ENCODE measurements around the gene LSM4. TPM values are rescaled to one million over a fixed set of nuclear protein-coding genes. Genes with fewer than 3 reads are reported as not detected.
A peak's percentile ranks its signal among the peaks of the same experiment; 100 is the strongest.

LSM4 gene
- total and polyA plus RNA-seq, 2 of the 13 experiments (the other 11 are each of a cell fraction or from before 2014, with no cell fraction given): 65.8 to 166 TPM

DNA sequence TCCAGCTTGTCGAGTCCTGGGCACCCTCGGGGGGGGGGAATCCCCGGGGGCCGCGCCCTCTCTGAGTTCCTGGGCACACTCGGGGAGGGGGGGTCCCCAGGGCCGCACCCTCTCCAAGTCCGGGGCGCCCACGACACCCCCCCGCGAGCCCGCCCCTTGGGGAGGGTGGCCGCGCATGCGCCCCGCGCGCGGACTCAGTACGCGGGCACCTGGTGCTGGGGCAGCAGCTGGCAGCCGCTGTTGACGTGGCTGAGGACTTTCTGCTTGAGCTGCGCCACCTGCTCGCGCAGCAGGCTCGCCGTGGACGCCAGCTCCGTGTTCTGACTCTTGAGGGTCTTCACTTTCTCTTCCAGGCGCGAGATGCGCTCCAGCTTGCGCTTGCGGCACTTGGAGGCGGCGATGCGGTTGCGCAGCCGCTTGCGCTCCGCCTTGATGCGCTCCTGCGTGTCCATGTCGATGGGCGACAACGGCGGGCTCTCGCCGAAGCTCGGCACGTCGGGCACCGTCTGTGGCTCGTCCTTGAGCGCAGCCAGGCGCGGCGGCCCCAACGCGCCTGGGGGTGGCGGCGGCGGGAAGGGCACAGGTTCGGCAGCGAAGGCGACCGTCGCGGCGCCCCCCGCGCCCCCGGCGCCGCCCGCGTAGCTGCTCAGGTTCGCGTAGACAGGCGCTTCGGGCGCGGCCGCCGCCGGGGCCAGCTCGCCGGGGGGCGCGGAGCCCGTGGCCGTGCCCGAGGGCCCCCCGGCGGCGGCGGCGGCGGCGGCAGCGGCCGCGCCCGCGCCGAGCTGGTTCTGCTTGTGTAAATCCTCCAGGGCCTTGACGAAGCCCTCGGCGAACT, 42.4 kb downstream of the LSM4 start (continued):
- no peak for TF ChIP-seq SMAD3 (CRISPR knock-in tag; IDR thresholded peaks at IDR 0.05)
- no peak for TF ChIP-seq HMGA1 (CRISPR knock-in tag; conservative IDR thresholded peaks at IDR 0.05)
- TF ChIP-seq RFX5 (IDR thresholded peaks at IDR 0.05; ENCODE audit: low read depth, low read length): no peak
- TF ChIP-seq GFI1 (CRISPR knock-in tag; IDR thresholded peaks at IDR 0.05; ENCODE audit: borderline replicate concordance): no peak
- no peak for TF ChIP-seq MNT (IDR thresholded peaks at IDR 0.05)
- no peak for TF ChIP-seq ZNF615 (CRISPR knock-in tag; IDR thresholded peaks at IDR 0.05; ENCODE audit: borderline replicate concordance)
- TF ChIP-seq HNRNPUL1 (IDR thresholded peaks at IDR 0.05; ENCODE audit: low read depth, low read length): no peak
- no peak for TF ChIP-seq PHF5A (CRISPR knock-in tag; IDR thresholded peaks at IDR 0.05; ENCODE audit: low read depth, unreplicated experiment)
- TF ChIP-seq, protein P1, sequence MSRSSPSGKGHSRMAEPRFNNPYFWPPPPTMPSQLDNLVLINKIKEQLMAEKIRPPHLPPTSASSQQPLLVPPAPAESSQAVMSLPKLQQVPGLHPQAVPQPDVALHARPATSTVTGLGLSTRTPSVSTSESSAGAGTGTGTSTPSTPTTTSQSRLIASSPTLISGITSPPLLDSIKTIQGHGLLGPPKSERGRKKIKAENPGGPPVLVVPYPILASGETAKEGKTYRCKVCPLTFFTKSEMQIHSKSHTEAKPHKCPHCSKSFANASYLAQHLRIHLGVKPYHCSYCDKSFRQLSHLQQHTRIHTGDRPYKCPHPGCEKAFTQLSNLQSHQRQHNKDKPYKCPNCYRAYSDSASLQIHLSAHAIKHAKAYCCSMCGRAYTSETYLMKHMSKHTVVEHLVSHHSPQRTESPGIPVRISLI (CRISPR knock-in tag; IDR thresholded peaks at IDR 0.05; ENCODE audit: borderline replicate concordance): peak; percentile 2; the same call in 1 of the 2 replicates
- no peak for TF ChIP-seq PRDM10 (CRISPR knock-in tag; IDR thresholded peaks at IDR 0.05; ENCODE audit: low read depth)
- 0 out of 2 replicates have a peak, but pooled peaks have one; percentile 16 for TF ChIP-seq POLR2AphosphoS2 (IDR thresholded peaks at IDR 0.05; ENCODE audit: low read depth, low read length)
- TF ChIP-seq, protein P2, sequence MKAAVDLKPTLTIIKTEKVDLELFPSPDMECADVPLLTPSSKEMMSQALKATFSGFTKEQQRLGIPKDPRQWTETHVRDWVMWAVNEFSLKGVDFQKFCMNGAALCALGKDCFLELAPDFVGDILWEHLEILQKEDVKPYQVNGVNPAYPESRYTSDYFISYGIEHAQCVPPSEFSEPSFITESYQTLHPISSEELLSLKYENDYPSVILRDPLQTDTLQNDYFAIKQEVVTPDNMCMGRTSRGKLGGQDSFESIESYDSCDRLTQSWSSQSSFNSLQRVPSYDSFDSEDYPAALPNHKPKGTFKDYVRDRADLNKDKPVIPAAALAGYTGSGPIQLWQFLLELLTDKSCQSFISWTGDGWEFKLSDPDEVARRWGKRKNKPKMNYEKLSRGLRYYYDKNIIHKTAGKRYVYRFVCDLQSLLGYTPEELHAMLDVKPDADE (CRISPR knock-in tag; IDR thresholded peaks at IDR 0.05): peak; percentile 66; the same call in 1 of the 2 replicates
- TF ChIP-seq ZNF512B (CRISPR knock-in tag; IDR thresholded peaks at IDR 0.05; ENCODE audit: borderline replicate concordance): no peak
- no peak for TF ChIP-seq YEATS2 (CRISPR knock-in tag; IDR thresholded peaks at IDR 0.05; ENCODE audit: borderline replicate concordance)
- TF ChIP-seq HNRNPLL (IDR thresholded peaks at IDR 0.05; ENCODE audit: low read depth, low read length, poor library complexity, severe bottlenecking): peak; percentile 98
- 0 out of 2 replicates have a peak, but pooled peaks have one; percentile 32 for TF ChIP-seq KMT2A (CRISPR knock-in tag; IDR thresholded peaks at IDR 0.05)
- TF ChIP-seq SP1 (IDR thresholded peaks at IDR 0.05): no peak
- peak; percentile 31; the same call in 1 of the 2 replicates for TF ChIP-seq SP1 (CRISPR knock-in tag; IDR thresholded peaks at IDR 0.05)
